Stimulated activated CD8-positive, alpha-beta memory T cell treated with anti-CD3 and anti-CD28 coated beads, Interleukin-15, amount 100 ng/mL, for 24 hours (primary cell): ENCODE measurements around the gene PARVG.

Experiments
- DNase-seq: peaks from one replicate; pipeline ENCODE4 v3.0.0-alpha.2; 2020; ENCODE audit warnings: low read depth

The PARVG gene

DNA sequence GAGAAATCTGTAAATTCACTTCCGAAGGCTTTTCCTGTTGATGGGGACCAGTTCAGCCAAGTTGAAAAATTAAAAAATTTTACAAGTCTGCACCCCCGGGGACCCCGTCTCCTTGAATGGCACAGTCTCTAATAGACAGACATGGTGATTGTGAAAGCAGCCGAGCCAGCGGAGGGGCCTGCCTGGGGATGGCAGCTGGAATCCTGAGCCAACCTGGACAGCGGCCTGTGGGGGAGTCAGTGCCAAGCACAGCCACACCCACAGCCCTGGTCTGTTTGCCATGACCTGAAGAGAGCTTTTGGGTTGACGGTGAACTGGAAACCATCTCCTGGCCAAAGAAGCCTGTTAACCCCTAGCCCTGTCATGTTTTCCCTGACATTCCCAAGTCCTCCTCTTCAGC, 64.7 kb downstream of the PARVG start:
- DNase-seq, result no peak

DNA sequence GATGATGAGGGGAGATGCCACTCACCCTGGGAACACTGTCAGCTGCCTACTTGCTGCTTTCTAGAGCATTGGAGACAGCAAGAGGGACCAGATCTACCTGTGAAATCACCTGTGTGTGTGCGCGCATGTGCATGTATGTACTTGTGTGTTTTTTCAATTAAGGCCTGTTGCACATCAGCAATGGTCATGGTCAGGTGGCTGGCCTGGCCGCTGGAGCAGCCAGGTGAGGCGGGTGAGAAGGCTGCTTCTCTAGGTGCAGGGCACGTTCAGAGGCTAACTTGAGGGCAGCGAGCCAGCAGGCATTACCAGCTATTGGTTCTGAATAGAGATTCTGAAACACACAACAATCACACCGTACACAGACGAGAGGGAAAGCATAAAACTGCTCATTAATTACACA, 65.1 kb downstream of the PARVG start:
- DNase-seq, result no peak

GRCh38 chr22:44246615-44247326, 66.0 kb downstream of the PARVG start:
- no peak for DNase-seq

DNA sequence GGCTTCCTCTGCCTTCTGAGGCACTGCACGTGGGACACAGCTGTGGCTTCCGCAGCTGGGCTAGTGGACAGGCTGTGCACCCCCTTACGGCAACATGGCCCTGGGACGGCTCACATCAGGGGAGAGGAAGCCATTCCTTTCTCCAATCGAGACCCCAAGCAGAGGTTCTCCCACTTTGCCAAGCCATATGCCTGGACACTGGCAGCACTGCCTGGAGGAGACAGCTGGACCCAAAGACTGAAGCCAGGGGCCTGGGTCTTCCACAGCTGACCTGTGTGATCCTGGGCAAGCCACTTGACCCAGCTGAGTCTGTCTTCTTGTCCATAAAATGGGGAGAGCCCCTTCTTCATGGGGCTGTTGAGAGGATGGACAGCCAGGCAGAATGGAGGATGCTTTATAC, 66.6 kb downstream of the PARVG start:
- DNase-seq, result no peak

DNA sequence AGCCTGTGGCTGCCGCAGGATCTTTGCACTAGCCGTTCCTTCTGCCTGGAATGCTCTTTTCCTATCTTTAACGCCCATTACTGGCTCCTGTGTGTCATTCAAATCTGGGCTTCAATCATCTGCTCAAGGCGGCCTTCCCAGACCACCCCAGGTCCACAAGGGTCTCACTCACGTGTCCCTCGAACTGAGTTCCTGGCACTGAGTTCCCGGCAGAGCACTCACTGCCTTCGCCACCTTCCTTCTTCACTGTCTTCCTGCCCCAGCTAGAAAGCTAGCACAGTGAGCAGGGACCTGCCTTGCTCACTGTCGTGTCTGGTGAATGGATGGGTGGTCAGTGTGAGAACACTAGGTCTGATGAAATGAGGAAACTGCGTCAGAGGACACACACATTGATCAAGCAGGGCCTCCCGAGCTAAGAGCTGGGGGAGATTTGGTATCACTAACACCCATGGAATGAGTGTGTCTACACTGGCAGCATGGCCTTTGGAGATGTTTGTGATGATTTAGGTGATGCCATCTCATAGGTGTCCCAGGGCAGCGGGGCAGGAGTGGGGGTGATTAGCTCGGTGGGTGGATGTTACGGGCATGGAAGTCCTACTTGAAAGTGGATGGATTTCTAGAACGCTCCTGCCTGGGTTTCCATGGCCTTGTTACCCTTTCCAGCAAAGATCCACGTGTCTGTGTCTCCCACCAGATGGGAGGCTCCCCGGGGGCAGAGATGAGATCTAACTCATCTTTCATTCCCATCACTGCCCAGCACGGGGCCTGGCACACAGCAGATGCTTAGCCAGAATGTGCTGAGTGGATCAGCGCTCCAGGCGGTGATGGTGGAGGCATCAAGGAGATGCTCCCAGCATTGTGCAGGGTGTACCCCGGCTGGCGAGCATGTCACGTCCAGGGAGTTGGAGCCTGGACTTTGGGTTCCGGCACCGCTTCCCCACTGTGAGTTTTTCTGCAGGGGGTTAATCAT, 67.5 kb downstream of the PARVG start:
- no peak for DNase-seq

DNA sequence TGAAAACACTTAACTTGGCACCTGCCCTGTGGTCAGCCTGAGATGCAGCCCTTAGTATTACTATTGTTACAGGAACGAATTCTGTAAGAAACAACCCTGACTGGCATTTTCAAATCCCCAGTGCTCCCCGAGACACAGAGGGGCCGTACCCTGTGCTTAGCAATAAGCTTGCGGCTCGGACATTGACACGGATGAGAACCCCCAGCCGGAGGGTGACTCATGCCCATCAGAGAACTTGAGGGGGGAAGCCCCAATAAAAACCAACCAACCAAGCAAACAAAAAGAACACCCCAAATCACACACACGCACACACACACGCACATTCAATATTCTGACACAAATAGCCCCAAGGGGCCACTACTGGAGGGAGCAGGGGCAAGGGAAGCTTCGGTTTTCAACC, 68.2 kb downstream of the PARVG start:
- DNase-seq, result no peak

- DNase-seq, result no peak
Observed at GRCh38 chr22:44249376-44250147, 68.8 kb downstream of the PARVG start.

DNA sequence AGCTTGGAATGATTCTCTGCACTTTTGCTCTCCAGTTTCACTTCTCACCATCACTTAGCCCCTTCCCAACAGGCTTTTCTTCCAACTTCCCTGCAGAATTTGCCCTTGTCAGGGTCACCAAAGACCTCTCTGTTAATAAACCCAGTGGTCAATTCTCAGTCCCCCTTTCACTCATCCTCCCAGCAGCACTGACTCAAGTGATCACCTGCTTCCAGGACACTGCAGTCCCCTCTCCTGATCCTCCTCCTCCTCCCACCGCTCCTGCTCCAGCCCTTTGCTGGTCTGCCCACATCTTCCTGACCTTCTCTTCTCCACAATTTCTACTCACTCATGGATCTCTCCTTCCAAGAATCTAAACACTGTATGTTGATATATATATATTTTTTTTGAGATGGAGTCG, 74.1 kb downstream of the PARVG start:
- no peak for DNase-seq

DNA sequence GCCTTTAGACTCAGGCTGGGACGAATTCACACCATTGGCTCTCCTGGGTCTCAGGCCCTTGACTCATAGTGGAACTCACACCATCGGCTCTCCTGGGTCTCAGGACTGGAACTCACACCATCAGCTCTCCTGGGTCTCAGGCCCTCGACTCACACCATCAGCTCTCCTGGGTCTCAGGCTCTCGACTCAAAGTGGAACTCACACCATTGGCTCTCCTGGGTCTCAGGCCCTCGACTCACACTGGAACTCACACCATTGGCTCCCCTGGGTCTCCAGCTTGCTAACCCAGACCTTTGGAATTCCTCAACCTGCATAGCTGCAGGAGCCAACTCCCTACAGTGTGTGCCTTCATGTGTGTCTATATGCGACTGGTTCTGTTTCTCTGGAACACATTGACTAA, 75.4 kb downstream of the PARVG start:
- no peak for DNase-seq

DNA sequence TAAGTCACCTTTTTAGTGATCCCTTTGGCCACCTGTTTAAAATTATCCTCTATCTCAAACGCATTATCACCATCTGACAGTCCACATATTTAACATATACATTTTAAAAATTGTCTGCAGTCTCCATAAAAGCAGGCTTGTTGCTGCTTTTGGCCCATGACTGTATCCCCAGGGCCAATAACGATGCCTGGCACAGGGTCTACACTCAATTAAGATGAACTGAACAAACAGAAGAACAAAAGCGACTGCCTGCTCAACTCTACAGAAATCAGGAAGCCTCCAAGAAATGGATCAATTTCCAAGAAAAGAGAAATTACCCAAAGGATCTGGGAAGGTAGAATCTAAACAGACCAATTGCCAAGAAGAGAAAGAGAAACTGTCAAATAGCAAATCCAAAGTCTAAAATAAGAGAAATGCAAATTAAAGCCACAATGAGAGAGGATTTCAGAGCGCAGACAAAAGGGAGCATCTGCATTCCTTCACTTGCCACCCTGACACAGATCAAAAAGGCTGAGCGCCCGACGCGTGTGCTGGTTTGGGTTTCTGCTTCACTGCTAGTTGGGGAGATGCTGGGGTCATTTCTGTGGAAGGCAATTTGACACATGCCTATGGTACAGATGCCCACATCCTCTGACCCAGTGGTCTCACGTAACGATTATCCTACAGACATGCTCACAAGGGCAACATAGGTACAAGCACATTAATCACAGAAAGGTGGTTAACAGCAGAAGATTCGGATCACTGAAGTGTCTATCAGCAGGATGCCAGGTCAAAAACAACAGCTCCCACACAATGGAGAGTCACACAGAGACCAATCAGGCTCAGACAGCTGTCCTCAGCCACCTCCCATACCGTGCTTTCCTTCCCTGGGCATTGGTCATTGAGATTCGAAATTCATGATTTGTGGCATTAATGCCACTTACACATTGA, 76.1 kb downstream of the PARVG start:
- DNase-seq, result no peak
